Stimulated activated CD8-positive, alpha-beta memory T cell treated with anti-CD3 and anti-CD28 coated beads, Interleukin-15, amount 100 ng/mL, for 24 hours (primary cell): ENCODE measurements around the gene PLSCR4.
A peak's percentile ranks its signal among the peaks of the same experiment; 100 is the strongest.
"Not testable (repeated sequence)": the region's sequence is repeated elsewhere in the genome, so short reads cannot be mapped to it uniquely, and the experiment has no call there.

Experiments
- DNase-seq: peaks from one replicate; pipeline ENCODE4 v3.0.0-alpha.2; 2020; ENCODE audit warnings: low read depth

The PLSCR4 gene

GRCh38 chr3:146246526-146246925 lies 4.4 kb downstream of the PLSCR4 start:
- DNase-seq = no peak

GRCh38 chr3:146243559-146243958 lies 7.3 kb downstream of the PLSCR4 start:
- DNase-seq = no peak

- DNase-seq = no peak
These were observed 9.2 kb downstream of the PLSCR4 start for GRCh38 chr3:146241523-146242240.

GRCh38 chr3:146233487-146233886 lies 17.4 kb downstream of the PLSCR4 start:
- DNase-seq = no peak

- DNase-seq = no peak
These were observed 23.4 kb downstream of the PLSCR4 start for GRCh38 chr3:146227486-146227885.

- DNase-seq = no peak
These were observed 24.0 kb downstream of the PLSCR4 start for GRCh38 chr3:146226881-146227280.

- not testable (repeated sequence) for DNase-seq
These were observed 25.4 kb downstream of the PLSCR4 start for GRCh38 chr3:146225458-146225857.

- no peak for DNase-seq
These were observed 27.2 kb downstream of the PLSCR4 start for GRCh38 chr3:146223401-146224373.

- DNase-seq = no peak
These were observed 28.5 kb downstream of the PLSCR4 start for GRCh38 chr3:146222204-146223046.

- no peak for DNase-seq
These were observed 29.6 kb downstream of the PLSCR4 start for GRCh38 chr3:146221276-146221675.

- peak; percentile 0 for DNase-seq
These were observed 31.7 kb downstream of the PLSCR4 start for GRCh38 chr3:146218880-146219866.

- DNase-seq = no peak
These were observed 33.6 kb downstream of the PLSCR4 start for GRCh38 chr3:146217324-146217723.

- no peak for DNase-seq
These were observed 36.4 kb downstream of the PLSCR4 start for GRCh38 chr3:146214493-146214892.

GRCh38 chr3:146209371-146209770 lies 41.5 kb downstream of the PLSCR4 start:
- DNase-seq = no peak

GRCh38 chr3:146203776-146204175 lies 47.1 kb downstream of the PLSCR4 start:
- DNase-seq = no peak

- DNase-seq = no peak
These were observed 50.3 kb downstream of the PLSCR4 start for GRCh38 chr3:146200461-146201220.

GRCh38 chr3:146199762-146200161 lies 51.1 kb downstream of the PLSCR4 start:
- no peak for DNase-seq

GRCh38 chr3:146196789-146197188 lies 54.1 kb downstream of the PLSCR4 start:
- DNase-seq = no peak

- DNase-seq = no peak
These were observed 55.3 kb downstream of the PLSCR4 start for GRCh38 chr3:146195605-146196004.

- DNase-seq = no peak
These were observed 55.9 kb downstream of the PLSCR4 start for GRCh38 chr3:146195030-146195429.
